ENCODE results near the gene MTNR1B. TPM values are rescaled to one million over a fixed set of nuclear protein-coding genes. Genes with fewer than 3 reads are reported as not detected.

The MTNR1B gene
- total RNA-seq, 1 donor from 2014 or later = 0.94 TPM

- DNase-seq (ENCODE audit: extremely low spot score, unreplicated experiment) = no peak
- no peak overlapping the region for H3K4me3 Mint-ChIP-seq (ENCODE audit: unreplicated experiment)
- no peaks in the 10 kb centered on the region for H3K27me3 Mint-ChIP-seq (ENCODE audit: unreplicated experiment)
- H3K36me3 Mint-ChIP-seq (ENCODE audit: unreplicated experiment) = peaks cover 4% of the 10 kb centered on the region
- no peak for TF ChIP-seq CTCF (IDR thresholded peaks at IDR 0.05)
- peaks cover 18% of the 10 kb centered on the region for H3K9me3 Mint-ChIP-seq (ENCODE audit: unreplicated experiment)
- H3K27ac Mint-ChIP-seq (ENCODE audit: unreplicated experiment) = peak overlapping the region; percentile 68
- H3K4me1 Mint-ChIP-seq (ENCODE audit: unreplicated experiment) = peaks cover 51% of the 10 kb centered on the region
These were observed 44.2 kb downstream of the MTNR1B start for GRCh38 chr11:93013646-93014045.

- peaks cover 47% of the 10 kb centered on the region for H3K4me1 Mint-ChIP-seq (ENCODE audit: unreplicated experiment)
These were observed 47.1 kb downstream of the MTNR1B start for GRCh38 chr11:93016595-93016994.

GRCh38 chr11:93017821-93018690, 48.6 kb downstream of the MTNR1B start:
- Mint-ChIP-seq H3K27me3 (ENCODE audit: unreplicated experiment) (no peaks in the 10 kb centered on the region), H3K36me3 (ENCODE audit: unreplicated experiment) (peaks cover 4% of the 10 kb centered on the region), H3K4me3 (ENCODE audit: unreplicated experiment) (no peak overlapping the region), H3K4me1 (ENCODE audit: unreplicated experiment) (peaks cover 35% of the 10 kb centered on the region), H3K27ac (ENCODE audit: unreplicated experiment) (no peak overlapping the region), H3K9me3 (ENCODE audit: unreplicated experiment) (peaks cover 15% of the 10 kb centered on the region)
- TF ChIP-seq CTCF (IDR thresholded peaks at IDR 0.05) = no peak
- no peak for DNase-seq (ENCODE audit: extremely low spot score, unreplicated experiment)

More at GRCh38 chr11:93016595-93016994, 47.1 kb downstream of the MTNR1B start:
- DNase-seq (ENCODE audit: extremely low spot score, unreplicated experiment) = no peak
- TF ChIP-seq CTCF (IDR thresholded peaks at IDR 0.05) = no peak
- H3K27me3 Mint-ChIP-seq (ENCODE audit: unreplicated experiment) = no peaks in the 10 kb centered on the region
- H3K27ac Mint-ChIP-seq (ENCODE audit: unreplicated experiment) = no peak overlapping the region
- peaks cover 18% of the 10 kb centered on the region for H3K9me3 Mint-ChIP-seq (ENCODE audit: unreplicated experiment)
- peaks cover 4% of the 10 kb centered on the region for H3K36me3 Mint-ChIP-seq (ENCODE audit: unreplicated experiment)
- no peak overlapping the region for H3K4me3 Mint-ChIP-seq (ENCODE audit: unreplicated experiment)

GRCh38 chr11:93020248-93021046, 51.0 kb downstream of the MTNR1B start:
- no peak for DNase-seq (ENCODE audit: extremely low spot score, unreplicated experiment)
- peak overlapping the region; percentile 59 for H3K4me3 Mint-ChIP-seq (ENCODE audit: unreplicated experiment)
- H3K4me1 Mint-ChIP-seq (ENCODE audit: unreplicated experiment) = peaks cover 31% of the 10 kb centered on the region
- H3K9me3 Mint-ChIP-seq (ENCODE audit: unreplicated experiment) = peaks cover 15% of the 10 kb centered on the region
- TF ChIP-seq CTCF (IDR thresholded peaks at IDR 0.05) = no peak
- peaks cover 4% of the 10 kb centered on the region for H3K36me3 Mint-ChIP-seq (ENCODE audit: unreplicated experiment)
- no peaks in the 10 kb centered on the region for H3K27me3 Mint-ChIP-seq (ENCODE audit: unreplicated experiment)
- H3K27ac Mint-ChIP-seq (ENCODE audit: unreplicated experiment) = peak overlapping the region; percentile 98

GRCh38 chr11:93024369-93024768, 54.9 kb downstream of the MTNR1B start:
- no peak overlapping the region for H3K27ac Mint-ChIP-seq (ENCODE audit: unreplicated experiment)
- H3K27me3 Mint-ChIP-seq (ENCODE audit: unreplicated experiment) = no peaks in the 10 kb centered on the region
- DNase-seq (ENCODE audit: extremely low spot score, unreplicated experiment) = no peak

More at GRCh38 chr11:93024369-93024768, 54.9 kb downstream of the MTNR1B start:
- no peaks in the 10 kb centered on the region for H3K9me3 Mint-ChIP-seq (ENCODE audit: unreplicated experiment)
- peaks cover 27% of the 10 kb centered on the region for H3K4me1 Mint-ChIP-seq (ENCODE audit: unreplicated experiment)
- no peak overlapping the region for H3K4me3 Mint-ChIP-seq (ENCODE audit: unreplicated experiment)
- no peak for TF ChIP-seq CTCF (IDR thresholded peaks at IDR 0.05)
- H3K36me3 Mint-ChIP-seq (ENCODE audit: unreplicated experiment) = no peaks in the 10 kb centered on the region
